ENCODE measurements around the gene MINK1.

- TF ChIP-seq ZNF484 (CRISPR knock-in tag; IDR thresholded peaks at IDR 0.05; ENCODE audit: borderline replicate concordance, low read depth) (no peak), MYC (CRISPR knock-in tag; IDR thresholded peaks at IDR 0.05; ENCODE audit: borderline replicate concordance) (no peak), ZFP36L1 (CRISPR knock-in tag; IDR thresholded peaks at IDR 0.05) (no peak), ZNF550 (CRISPR knock-in tag; IDR thresholded peaks at IDR 0.05; ENCODE audit: borderline replicate concordance) (no peak), ZBTB21 (CRISPR knock-in tag; IDR thresholded peaks at IDR 0.05) (no peak), TAF1 (CRISPR knock-in tag; IDR thresholded peaks at IDR 0.05) (no peak), PRDM15 (CRISPR knock-in tag; IDR thresholded peaks at IDR 0.05) (no peak), EZH2 (conservative IDR thresholded peaks at IDR 0.05; ENCODE audit: low read depth, low read length) (no peak), CTCF (CRISPR knock-in tag; IDR thresholded peaks at IDR 0.05) (no peak), TBX3 (IDR thresholded peaks at IDR 0.05; ENCODE audit: borderline replicate concordance) (no peak), PCBP1 (IDR thresholded peaks at IDR 0.05; ENCODE audit: borderline replicate concordance, low read depth, low read length) (no peak), ZFY (CRISPR knock-in tag; IDR thresholded peaks at IDR 0.05) (no peak)
- TF ChIP-seq, protein P1, sequence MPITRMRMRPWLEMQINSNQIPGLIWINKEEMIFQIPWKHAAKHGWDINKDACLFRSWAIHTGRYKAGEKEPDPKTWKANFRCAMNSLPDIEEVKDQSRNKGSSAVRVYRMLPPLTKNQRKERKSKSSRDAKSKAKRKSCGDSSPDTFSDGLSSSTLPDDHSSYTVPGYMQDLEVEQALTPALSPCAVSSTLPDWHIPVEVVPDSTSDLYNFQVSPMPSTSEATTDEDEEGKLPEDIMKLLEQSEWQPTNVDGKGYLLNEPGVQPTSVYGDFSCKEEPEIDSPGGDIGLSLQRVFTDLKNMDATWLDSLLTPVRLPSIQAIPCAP (CRISPR knock-in tag; IDR thresholded peaks at IDR 0.05; ENCODE audit: low read depth), result no peak
These were observed 100.5 kb downstream of the MINK1 start for GRCh38 chr17:4933646-4934045.
